ENCODE results near the gene KIAA1217. TPM values are rescaled to one million over a fixed set of nuclear protein-coding genes. Genes with fewer than 3 reads are reported as not detected.

The KIAA1217 gene
- total and polyA plus RNA-seq, 2 of the 8 experiments (the other 6 are each of a cell fraction or from before 2014, with no cell fraction given): 4.5 to 15.6 TPM

- no peak for TF ChIP-seq CHD7 (IDR thresholded peaks at IDR 0.05; ENCODE audit: insufficient replicate concordance, low read length)
- no peak for TF ChIP-seq SUZ12 (IDR thresholded peaks at IDR 0.05; ENCODE audit: low read length)
- TF ChIP-seq BRCA1 (IDR thresholded peaks at IDR 0.05; ENCODE audit: low read depth, low read length): no peak
- no peak for TF ChIP-seq USF2 (IDR thresholded peaks at IDR 0.05; ENCODE audit: low read length)
- no peak for TF ChIP-seq TEAD4 (IDR thresholded peaks at IDR 0.05; ENCODE audit: low read depth, low read length)
- no peak for TF ChIP-seq TAF7 (optimal IDR thresholded peaks at IDR 0.05; ENCODE audit: borderline replicate concordance, low read depth, low read length)
- TF ChIP-seq NRF1 (IDR thresholded peaks at IDR 0.05; ENCODE audit: low read depth, low read length): no peak
- TF ChIP-seq SP2 (IDR thresholded peaks at IDR 0.05; ENCODE audit: low read length): no peak
- TF ChIP-seq KDM5A (IDR thresholded peaks at IDR 0.05; ENCODE audit: low read length): no peak
- TF ChIP-seq RAD21 (IDR thresholded peaks at IDR 0.05 in 1 of 2, conservative IDR thresholded peaks at IDR 0.05 in 1 of 2; ENCODE audit: low read depth in 2 of 2, low read length in 2 of 2): no peak
- no peak for TF ChIP-seq CBX5 (IDR thresholded peaks at IDR 0.05; ENCODE audit: low read depth, low read length)
Measured at GRCh38 chr10:24341371-24341770, 132.4 kb downstream of the KIAA1217 start (continued).

Measured in H1 (cell line).